ENCODE data around the gene EPN1.

Gene EPN1

DNA sequence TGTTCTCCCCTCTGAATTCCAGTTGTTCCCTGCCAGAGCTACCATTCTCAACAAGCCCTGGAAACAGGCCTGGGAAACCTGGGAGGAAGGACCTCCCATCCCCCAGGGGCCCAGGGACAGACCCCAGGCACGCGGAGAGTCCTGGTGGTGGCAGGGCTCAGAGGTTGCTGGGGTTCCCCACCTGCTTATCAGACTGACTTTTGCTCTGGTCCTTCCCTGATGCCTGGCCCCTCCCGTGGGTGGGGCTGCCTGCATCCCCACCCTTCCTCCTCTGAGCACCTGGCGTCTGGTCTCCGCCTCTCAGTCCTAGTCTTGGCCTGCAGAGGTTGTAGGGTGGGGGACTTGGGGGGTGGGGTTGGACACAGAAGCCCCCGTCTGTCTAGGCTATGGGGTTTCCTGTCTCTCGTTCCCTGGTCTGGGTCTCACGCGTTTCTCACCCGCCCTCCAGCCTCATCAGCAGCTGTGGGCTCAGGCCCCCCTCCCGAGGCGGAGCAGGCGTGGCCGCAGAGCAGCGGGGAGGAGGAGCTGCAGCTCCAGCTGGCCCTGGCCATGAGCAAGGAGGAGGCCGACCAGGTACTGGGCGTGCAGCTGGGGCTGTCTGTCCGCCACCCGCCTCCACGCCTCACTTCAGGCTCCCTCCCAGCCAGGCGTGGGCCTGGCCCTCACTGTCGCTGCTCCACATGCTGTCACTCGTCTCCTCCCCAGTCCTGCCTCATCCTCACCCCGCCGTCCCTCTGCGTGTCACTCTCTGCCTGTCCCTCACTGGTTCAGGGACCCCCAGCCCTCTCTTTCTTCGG lies 13.6 kb downstream of the EPN1 start:
- DNase-seq (ENCODE audit: low read depth, low spot score): no peak
- H3K4me3 ChIP-seq (ENCODE audit: low read length): no peak overlapping the region

DNA sequence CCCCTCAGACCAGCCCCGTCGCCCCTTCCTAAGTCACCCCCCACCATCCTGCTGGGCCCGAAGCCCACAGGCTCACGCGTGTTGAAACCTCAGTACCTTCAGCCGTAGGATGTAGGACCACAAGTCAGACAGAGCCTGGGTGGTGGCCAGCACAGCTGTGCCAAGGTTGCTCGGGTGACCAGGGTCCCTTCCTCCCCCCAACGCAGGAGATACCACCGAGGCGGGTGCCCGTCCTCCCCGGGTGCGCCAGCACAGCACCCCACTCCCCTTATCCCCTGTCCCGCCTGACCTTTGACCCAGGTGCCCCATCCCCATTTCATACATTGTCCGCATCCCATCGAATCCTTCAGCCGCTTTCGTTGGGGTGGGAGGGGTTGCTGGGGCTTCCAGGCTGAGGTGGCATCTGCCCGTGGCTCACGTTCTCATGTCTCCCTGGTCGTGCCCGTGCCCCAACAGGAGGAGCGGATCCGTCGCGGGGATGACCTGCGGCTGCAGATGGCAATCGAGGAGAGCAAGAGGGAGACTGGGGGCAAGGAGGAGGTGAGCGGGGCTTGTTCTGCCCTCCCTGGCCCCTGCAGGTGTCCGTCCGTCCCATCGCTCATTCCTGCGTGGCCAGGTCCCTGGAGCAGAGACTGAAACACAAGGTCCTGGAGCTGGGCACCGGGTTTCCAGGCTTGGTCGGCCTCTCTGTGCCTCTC lies 14.5 kb downstream of the EPN1 start:
- DNase-seq (ENCODE audit: low read depth, low spot score): no peak
- H3K4me3 ChIP-seq (ENCODE audit: low read length): no peak overlapping the region

DNA sequence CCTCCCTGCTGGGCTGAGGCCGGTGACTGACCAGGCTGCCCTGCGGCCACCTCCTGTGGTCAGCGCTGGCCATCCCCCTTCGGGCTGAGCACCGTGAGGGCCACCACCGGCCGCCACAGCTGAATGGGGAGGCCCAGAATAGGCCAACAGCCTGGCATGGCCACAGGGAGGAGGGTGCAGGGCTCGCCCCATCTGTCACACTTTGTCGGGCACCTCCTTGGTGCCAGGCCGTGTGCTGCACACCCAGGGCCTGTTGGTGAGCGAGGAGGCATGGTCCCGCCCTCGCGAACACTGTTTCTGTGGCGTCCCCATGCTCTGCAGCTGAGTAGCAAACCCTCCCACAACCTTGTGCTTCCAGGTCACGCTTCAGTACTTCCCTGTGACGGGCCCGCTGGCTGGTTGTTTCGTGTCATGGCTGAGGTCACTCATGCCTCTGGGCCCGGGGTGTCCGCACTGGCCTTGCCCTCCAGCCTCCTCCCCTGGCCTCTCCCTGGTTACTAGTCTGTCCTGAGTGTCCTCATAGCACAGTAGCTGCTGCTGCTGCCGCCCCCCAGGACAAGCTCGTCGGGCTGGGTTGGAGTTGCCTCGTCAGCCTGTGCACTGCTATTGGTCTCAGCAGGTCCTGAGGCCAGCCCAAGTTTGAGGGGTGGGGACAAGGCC lies 15.2 kb downstream of the EPN1 start:
- no peak overlapping the region for H3K4me3 ChIP-seq (ENCODE audit: low read length)
- no peak for DNase-seq (ENCODE audit: low read depth, low spot score)

DNA sequence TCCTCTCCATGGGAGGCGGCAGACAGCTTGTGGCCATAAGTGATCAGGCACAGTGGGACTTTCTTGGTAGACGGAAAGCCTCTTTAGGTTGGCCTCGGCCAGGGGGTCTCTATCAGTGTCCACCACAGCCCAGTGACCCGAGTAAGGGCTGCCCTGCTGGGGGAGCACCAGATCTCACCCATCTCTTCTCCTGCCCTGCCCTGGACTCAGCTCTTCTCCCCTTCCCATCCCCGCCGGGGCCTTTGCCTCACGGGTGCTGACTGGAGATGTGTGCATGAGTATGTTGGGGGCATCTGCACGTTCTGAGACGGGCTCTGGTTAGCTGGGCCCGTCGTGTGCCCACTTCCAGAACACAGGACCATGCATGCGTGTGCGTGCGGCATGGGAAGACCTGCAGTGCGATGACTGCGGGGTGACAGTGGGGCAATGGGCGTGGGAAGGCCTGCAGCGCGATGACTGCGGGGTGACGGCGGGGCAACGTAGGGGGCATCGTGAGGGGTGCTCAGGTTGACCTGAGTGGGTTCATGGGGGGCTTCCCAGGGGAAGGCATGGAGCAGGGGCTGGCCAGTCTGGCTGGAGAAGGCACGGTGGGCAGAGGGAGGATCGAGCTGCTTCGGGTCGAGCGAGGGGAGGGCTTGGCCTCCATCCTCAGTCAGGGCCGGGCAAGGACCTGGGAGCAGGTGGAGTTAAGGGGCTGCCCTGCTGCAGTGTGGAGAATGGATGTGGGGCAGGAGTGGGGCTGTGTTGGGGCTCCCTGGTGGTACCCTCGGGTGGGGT lies 15.9 kb downstream of the EPN1 start:
- no peak for DNase-seq (ENCODE audit: low read depth, low spot score)

DNA sequence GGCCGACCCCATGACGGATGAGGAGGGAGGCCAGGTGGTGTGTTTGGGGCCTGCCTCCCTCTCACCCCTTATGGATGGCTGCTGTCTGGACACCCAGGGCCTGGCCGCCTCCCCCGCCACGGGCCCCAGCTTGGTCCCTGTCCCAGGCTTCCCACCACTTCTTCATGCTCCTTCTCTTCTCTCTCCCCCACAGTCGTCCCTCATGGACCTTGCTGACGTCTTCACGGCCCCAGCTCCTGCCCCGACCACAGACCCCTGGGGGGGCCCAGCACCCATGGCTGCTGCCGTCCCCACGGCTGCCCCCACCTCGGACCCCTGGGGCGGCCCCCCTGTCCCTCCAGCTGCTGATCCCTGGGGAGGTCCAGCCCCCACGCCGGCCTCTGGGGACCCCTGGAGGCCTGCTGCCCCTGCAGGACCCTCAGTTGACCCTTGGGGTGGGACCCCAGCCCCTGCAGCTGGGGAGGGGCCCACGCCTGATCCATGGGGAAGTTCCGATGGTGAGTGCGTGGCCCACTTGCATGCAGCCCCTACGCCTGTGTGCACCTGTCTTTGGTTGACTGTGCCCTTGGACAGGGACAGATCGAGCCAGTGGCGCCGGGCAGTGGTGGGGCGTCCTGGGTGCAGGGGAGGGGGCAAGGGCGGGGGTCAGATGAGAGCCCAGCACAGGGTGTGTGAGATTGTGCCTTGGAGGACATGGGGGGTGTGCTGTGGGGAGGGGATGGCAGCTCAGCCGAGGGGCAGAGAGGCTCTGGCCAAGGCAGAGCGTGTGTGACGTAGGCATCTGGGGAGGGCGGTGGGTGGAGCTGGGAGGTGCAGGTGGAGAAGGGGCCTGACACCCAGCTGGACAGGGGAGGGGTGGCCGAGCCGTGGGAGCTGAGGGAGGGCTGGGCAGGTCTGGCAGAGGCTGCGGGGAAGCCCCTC lies 16.8 kb downstream of the EPN1 start:
- no peak for DNase-seq (ENCODE audit: low read depth, low spot score)
- no peak overlapping the region for H3K4me3 ChIP-seq (ENCODE audit: low read length)

More for the DNA sequence above, 15.9 kb downstream of the EPN1 start:
- no peak overlapping the region for H3K4me3 ChIP-seq (ENCODE audit: low read length)

DNA sequence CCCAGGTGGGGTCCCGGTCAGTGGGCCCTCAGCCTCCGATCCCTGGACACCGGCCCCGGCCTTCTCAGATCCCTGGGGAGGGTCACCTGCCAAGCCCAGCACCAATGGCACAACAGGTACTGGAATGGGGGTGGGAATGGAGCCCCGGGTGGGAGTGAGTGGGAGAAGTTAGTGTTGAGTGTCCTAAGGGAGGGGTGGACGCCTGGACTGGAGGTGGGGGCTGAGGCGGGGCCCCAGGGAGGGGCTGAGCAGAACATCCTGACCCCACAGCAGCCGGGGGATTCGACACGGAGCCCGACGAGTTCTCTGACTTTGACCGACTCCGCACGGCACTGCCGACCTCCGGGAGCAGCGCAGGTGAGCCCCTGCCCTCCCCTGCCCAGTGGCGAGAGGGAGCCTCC lies 17.7 kb downstream of the EPN1 start:
- H3K4me3 ChIP-seq (ENCODE audit: low read length): no peak overlapping the region
- DNase-seq (ENCODE audit: low read depth, low spot score): no peak

DNA sequence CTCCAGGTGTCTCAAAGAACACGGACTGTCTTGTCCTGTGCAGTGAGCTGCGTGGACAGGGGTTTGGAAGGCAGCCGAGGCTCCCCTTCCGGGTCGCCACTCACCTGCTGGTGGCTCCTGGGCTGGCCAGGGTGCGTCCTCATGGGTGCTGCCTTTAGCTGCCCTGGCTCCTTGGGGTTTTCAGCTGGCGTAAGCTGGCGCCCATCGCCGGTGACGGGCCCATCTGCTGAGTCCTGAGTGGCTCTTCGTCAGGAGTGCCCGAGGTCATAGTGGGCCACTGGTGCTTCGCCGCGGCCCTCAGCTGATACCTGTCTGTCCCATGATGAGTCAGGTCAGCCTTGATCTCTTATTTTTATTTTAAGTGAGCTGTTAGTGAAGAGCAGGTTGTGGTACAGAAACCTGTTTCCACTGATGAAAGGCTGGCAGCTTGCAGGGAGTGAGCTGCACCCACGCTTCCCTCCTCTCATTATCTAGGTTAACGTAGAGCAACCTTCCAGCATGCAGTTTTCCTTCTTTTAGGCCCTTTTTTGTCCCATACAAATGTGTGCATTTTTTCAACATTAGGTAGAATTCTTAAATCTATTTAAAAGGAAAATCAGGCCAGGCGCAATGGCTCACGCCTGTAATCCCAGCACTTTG lies 18.4 kb downstream of the EPN1 start:
- DNase-seq (ENCODE audit: low read depth, low spot score): no peak
- no peak overlapping the region for H3K4me3 ChIP-seq (ENCODE audit: low read length)

DNA sequence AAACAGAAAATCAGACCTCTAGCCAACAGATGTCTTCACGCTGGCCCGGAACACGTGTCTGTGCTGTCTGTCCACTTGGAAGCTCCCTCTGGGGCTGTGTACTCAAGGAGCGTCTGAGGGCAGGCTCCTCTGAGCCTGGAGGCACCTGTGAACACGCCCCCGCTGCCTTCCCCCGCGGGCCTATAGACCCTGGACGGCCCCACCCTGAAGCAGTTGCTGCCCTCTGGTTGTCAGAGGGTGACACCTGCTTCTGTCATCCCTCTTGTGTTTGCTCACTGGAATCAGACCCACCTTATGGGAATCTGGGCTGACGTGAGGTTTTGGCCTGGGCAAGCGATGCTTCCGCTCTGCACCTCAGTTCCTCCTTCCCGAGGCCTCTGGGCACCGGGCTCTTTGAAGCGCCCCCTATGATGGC lies 19.2 kb downstream of the EPN1 start:
- no peak for DNase-seq (ENCODE audit: low read depth, low spot score)
- no peak overlapping the region for H3K4me3 ChIP-seq (ENCODE audit: low read length)

DNA sequence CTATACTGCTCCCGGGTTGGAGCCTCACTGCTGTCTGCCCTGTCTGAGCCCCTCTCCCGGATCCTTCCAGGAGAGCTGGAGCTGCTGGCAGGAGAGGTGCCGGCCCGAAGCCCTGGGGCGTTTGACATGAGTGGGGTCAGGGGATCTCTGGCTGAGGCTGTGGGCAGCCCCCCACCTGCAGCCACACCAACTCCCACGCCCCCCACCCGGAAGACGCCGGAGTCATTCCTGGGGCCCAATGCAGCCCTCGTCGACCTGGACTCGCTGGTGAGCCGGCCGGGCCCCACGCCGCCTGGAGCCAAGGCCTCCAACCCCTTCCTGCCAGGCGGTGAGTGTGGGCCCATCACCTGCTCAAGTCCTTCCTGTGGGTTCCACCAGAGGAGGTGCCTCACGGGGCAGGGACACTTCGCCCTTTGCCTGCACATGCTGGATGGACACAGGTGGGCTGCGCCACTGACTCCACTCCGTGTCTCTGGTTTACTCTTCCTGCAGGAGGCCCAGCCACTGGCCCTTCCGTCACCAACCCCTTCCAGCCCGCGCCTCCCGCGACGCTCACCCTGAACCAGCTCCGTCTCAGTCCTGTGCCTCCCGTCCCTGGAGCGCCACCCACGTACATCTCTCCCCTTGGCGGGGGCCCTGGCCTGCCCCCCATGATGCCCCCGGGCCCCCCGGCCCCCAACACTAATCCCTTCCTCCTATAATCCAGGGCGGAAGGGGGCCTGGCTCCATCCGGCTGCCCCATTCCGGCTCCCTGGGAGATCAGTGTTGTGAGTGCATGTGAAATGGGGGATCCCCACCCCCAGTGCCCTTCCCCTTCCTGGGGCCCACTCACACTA lies 19.8 kb downstream of the EPN1 start:
- no peak overlapping the region for H3K4me3 ChIP-seq (ENCODE audit: low read length)
- DNase-seq (ENCODE audit: low read depth, low spot score): no peak

DNA sequence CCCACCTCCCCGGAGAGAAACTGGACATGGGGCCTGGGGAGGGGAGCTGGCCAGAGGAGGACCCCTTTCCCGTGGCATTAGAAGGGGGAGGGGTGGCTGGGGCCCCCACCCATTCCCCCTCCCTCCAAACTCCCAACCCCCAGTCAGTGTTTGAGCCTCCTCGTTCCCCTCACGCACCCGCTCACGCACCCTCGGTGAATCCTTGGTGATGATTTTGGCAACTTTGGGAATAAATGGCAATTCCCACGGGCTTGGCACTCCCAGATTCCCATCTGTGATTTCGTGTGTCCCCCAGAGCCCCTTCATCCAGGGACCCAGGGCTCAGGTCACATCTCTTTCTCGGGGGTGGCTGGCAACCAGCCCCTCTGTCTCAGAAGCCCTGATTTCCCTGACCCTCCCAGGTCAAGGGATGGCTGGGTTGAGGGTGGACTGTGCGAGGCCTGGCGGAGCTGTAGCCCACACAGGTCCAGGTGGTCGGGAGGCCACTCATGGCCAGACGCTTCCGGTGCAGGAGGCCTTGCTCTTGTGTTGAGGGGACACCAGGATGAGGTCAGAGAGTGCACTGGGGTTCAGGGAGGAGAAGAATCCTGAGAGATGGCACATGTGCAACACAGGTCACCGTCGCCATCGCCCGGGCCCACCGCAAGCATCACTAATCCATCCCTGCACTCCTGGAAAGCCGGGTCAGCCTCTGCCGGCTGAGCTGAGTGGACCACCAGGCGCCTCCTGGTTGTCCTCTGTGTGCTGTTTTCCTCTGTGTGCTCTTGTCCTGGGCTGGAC lies 20.7 kb downstream of the EPN1 start:
- H3K4me3 ChIP-seq (ENCODE audit: low read length): no peak overlapping the region
- DNase-seq (ENCODE audit: low read depth, low spot score): no peak

DNA sequence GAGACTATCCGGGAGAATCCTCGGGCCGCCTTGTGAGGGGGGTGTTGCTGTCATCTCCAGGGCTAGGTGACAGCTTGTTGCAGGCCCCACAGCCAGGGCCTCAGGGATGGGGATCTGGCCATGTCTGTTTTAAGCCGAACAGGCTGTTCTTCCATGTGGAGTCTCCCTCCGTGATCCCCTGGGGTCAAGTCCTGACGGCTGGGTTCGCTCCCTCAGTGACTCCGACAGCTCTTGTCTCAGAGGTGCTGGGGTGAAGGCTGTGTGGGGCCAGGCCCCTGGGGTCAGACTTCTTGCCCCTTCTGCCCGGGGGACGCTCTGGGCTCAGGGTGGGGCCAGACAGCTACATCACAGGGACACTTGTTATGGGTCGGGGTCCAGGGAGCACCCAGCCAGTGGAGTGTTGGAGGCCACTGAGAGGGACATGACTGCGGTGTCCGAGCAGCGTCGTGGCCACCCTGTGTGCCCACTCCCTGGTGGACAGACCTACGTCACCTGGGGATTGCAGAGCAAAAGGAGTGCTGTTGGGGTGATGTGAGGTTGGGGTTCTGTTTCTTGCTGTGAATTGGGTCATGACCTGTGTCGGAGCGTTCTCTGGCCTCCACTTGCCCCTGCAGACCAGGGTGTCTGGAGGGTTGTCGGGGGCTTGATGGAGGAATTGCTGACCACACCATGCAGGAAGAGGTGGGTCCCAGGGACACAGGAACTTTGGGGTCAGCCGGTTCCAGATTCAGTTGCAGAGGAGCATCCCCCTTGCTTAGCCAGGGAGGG lies 21.5 kb downstream of the EPN1 start:
- H3K4me3 ChIP-seq (ENCODE audit: low read length): no peak overlapping the region
- no peak for DNase-seq (ENCODE audit: low read depth, low spot score)

DNA sequence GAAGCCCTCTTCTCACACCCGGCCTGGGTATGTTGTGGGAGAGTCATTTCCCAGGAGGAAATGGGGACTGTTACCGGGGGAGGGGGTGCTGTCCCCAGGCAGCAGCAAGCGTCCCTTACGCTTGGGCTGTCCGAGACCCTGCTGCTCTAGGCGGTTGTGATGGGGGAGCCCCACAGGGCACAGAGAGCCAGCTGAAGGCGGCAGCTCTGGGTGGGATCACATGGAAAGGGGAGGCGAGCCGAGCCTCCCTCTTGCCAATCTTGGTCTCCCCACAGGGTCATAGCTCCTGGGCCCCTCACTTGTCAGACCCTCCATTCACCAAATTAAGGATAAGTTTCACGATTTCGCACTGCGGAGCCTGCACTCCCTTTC lies 22.0 kb downstream of the EPN1 start:
- no peak overlapping the region for H3K4me3 ChIP-seq (ENCODE audit: low read length)
- DNase-seq (ENCODE audit: low read depth, low spot score): no peak

DNA sequence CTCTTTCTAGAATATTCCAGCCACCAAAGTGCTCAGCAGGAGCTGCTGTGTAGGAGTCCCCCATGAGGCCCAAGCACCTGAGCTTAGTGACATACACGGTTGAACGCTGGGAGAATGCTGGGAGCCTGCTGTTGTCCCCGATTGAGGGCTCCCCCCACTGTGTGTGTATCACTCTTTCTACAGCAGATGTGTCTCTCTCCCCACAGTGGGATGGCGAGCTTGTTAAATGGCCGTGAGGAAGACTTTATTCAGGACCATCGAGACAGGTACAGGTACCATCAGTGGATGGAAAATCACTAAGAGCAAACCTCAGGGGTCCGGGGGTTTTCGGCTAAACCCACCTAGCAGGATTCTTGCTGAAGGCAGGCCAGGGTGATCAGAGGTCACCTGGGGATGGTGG lies 22.7 kb downstream of the EPN1 start:
- H3K4me3 ChIP-seq (ENCODE audit: low read length): no peak overlapping the region
- DNase-seq (ENCODE audit: low read depth, low spot score): no peak

DNA sequence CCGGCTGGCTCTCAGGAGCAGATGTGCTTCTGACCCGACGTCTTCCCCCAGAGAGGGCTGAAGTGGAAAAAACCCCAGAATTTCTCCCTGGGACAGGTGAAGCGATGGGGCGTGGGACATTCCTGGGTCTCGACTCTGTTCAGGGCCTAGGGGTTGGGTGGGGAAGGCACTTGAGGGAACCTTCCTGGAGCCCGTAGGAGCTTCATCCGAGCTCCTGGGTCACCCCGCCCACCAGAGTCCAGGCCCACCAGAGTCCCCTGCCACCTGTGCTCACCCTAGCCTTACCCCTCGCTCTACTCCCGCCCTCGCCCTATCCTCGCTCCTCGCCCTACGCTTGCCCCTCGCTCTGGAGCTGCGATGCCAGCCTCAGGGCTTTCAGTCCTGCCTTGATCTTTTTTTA lies 23.2 kb downstream of the EPN1 start:
- no peak overlapping the region for H3K4me3 ChIP-seq (ENCODE audit: low read length)
- no peak for DNase-seq (ENCODE audit: low read depth, low spot score)

DNA sequence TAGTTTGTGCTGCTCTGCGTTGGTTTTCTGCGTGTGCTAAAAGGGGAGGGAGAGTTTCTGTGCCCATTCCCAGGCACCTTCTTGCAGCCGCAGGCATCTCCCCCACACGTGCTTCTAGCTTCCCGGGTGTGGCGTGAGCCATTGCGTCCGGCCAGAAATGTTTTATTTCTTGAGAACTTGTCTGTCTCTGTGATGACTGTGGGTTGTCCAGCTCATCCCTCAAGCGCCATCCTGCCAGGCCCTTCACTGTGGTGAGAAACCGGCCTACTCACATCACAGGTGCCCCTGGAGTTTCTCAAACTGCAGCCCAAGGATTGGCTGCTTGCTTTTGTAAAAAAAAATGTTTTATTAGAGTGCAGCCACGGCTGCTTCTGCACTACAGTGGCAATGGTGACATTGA lies 24.2 kb downstream of the EPN1 start:
- no peak for DNase-seq (ENCODE audit: low read depth, low spot score)
- no peak overlapping the region for H3K4me3 ChIP-seq (ENCODE audit: low read length)

DNA sequence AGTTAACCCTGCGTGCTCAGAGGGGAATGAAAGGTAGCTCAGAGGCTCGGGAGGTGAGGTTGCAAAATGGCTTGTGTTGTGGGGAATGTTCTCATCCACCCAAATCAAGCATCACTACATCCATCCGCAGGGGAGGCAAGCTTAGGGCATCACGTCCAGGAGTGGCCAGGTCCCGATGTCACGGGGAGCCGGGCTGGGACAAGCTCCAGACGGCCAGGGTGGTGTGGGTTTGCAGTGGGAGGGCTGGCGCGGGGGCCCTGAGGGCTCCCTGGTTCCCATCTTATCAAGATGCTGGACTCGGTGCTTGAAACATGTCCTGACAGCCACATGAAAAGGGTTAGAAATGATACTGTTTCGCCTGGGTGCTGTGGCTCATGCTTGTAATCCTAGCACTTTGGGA lies 25.8 kb downstream of the EPN1 start:
- no peak overlapping the region for H3K4me3 ChIP-seq (ENCODE audit: low read length)
- DNase-seq (ENCODE audit: low read depth, low spot score): no peak

All from Jurkat, Clone E6-1 (cell line).